SK-N-SH treated with all-trans-retinoic acid at 6 μM for 48 hours (cell line): ENCODE results near the gene GABBR2.

ENCODE experiments used
- ATAC-seq: fragments of 200-7000 bp; cut with Tn5 transposase; 3 replicates; pipeline ENCODE4 v1.9.1; 2020; ENCODE audit warnings: mild to moderate bottlenecking, moderate library complexity
- ARNTL ChIP-seq: fragments of 450-650 bp; formaldehyde crosslinking; IDR thresholded peaks from 2 replicates; pipeline ENCODE4 v1.5.0; 2020; ENCODE audit warnings: low read depth, mild to moderate bottlenecking, moderate library complexity, borderline replicate concordance
- BACH2 ChIP-seq: fragments of 250-450 bp; sonication (Bioruptor Pico); IDR thresholded peaks from 2 replicates; pipeline ENCODE4 v1.9.0; 2021; ENCODE audit warnings: mild to moderate bottlenecking, borderline replicate concordance
- CSDC2 ChIP-seq: fragments of 250-450 bp; sonication (Bioruptor Pico); IDR thresholded peaks from 2 replicates; pipeline ENCODE4 v1.5.0; 2020; ENCODE audit warnings: mild to moderate bottlenecking, moderate library complexity
- ESRRG ChIP-seq: fragments of 250-450 bp; sonication (Bioruptor Pico); IDR thresholded peaks from 2 replicates; pipeline ENCODE4 v1.6.1; 2021; ENCODE audit warnings: mild to moderate bottlenecking
- GLIS3 ChIP-seq: fragments of 250-450 bp; sonication (Bioruptor Pico); IDR thresholded peaks from 2 replicates; pipeline ENCODE4 v1.5.0; 2020; ENCODE audit warnings: mild to moderate bottlenecking, moderate library complexity
- ISL1 ChIP-seq: fragments of 250-450 bp; sonication (Bioruptor Pico); IDR thresholded peaks from 2 replicates; pipeline ENCODE4 v2.1.2; 2022; ENCODE audit warnings: mild to moderate bottlenecking, moderate library complexity
- OSR1 ChIP-seq: fragments of 250-450 bp; sonication (Bioruptor Pico); IDR thresholded peaks from 2 replicates; pipeline ENCODE4 v1.8.0; 2022; ENCODE audit warnings: moderate library complexity, mild to moderate bottlenecking, inconsistent platforms
- PPARA ChIP-seq: fragments of 250-450 bp; sonication (Bioruptor Pico); IDR thresholded peaks from 2 replicates; pipeline ENCODE4 v1.5.0; 2020; ENCODE audit warnings: mild to moderate bottlenecking, borderline replicate concordance
- RARB ChIP-seq: fragments of 250-450 bp; sonication (Bioruptor Pico); IDR thresholded peaks from 2 replicates; pipeline ENCODE4 v1.8.0; 2021; ENCODE audit warnings: mild to moderate bottlenecking, moderate library complexity
- SNAI2 ChIP-seq: fragments of 250-450 bp; sonication (Bioruptor Pico); IDR thresholded peaks from 2 replicates; pipeline ENCODE4 v1.5.0; 2020; ENCODE audit warnings: mild to moderate bottlenecking, moderate library complexity
- TCF4 ChIP-seq: fragments of 250-450 bp; sonication (Bioruptor Pico); IDR thresholded peaks from 2 replicates; pipeline ENCODE4 v1.8.0; 2021; ENCODE audit warnings: mild to moderate bottlenecking, moderate library complexity, borderline replicate concordance
- TOX ChIP-seq: fragments of 250-450 bp; sonication (Bioruptor Pico); IDR thresholded peaks from 2 replicates; pipeline ENCODE4 v1.8.0; 2021; ENCODE audit warnings: mild to moderate bottlenecking, moderate library complexity, borderline replicate concordance
- ZC3H10 ChIP-seq: fragments of 250-450 bp; sonication (Bioruptor Pico); IDR thresholded peaks from 2 replicates; pipeline ENCODE4 v1.5.1; 2021; ENCODE audit warnings: mild to moderate bottlenecking, moderate library complexity
- ZFP3 ChIP-seq: fragments of 250-450 bp; sonication (Bioruptor Pico); IDR thresholded peaks from 2 replicates; pipeline ENCODE4 v1.5.0; 2020; ENCODE audit warnings: mild to moderate bottlenecking, moderate library complexity
- ZFP30 ChIP-seq: fragments of 450-650 bp; formaldehyde crosslinking; IDR thresholded peaks from 2 replicates; pipeline ENCODE4 v1.5.0; 2022; ENCODE audit warnings: mild to moderate bottlenecking, moderate library complexity
- ZNF565 ChIP-seq: fragments of 450-650 bp; formaldehyde crosslinking; conservative IDR thresholded peaks from 2 replicates; pipeline ENCODE4 v1.5.0; 2020; ENCODE audit warnings: low read depth, mild to moderate bottlenecking, moderate library complexity
- ZNF70 ChIP-seq: fragments of 450-650 bp; formaldehyde crosslinking; IDR thresholded peaks from 2 replicates; pipeline ENCODE4 v1.5.0; 2020; ENCODE audit warnings: mild to moderate bottlenecking, moderate library complexity
- ZNF8 ChIP-seq: fragments of 450-650 bp; formaldehyde crosslinking; IDR thresholded peaks from 2 replicates; pipeline ENCODE4 v1.5.0; 2020; ENCODE audit warnings: mild to moderate bottlenecking, moderate library complexity
- TF ChIP-seq, protein P1 (sequence below): fragments of 250-450 bp; sonication (Bioruptor Pico); IDR thresholded peaks from 2 replicates; pipeline ENCODE4 v1.8.0; 2020; ENCODE audit warnings: mild to moderate bottlenecking, moderate library complexity, borderline replicate concordance
- TF ChIP-seq, protein P2 (sequence below): fragments of 250-450 bp; sonication (Bioruptor Pico); IDR thresholded peaks from 2 replicates; pipeline ENCODE4 v1.5.1; 2020; ENCODE audit warnings: low read depth, mild to moderate bottlenecking, moderate library complexity
- TF ChIP-seq, protein P3 (sequence below): fragments of 250-450 bp; sonication (Bioruptor Pico); IDR thresholded peaks from 2 replicates; pipeline ENCODE4 v1.5.0; 2020; ENCODE audit warnings: mild to moderate bottlenecking, moderate library complexity
- TF ChIP-seq, protein P4 (sequence below): fragments of 250-450 bp; sonication (Bioruptor Pico); IDR thresholded peaks from 2 replicates; pipeline ENCODE4 v1.8.0; 2021; ENCODE audit warnings: low read depth, mild to moderate bottlenecking, moderate library complexity, borderline replicate concordance
- TF ChIP-seq, protein P5 (sequence below): fragments of 250-450 bp; sonication (Bioruptor Pico); IDR thresholded peaks from 2 replicates; pipeline ENCODE4 v1.5.1; 2021; ENCODE audit warnings: mild to moderate bottlenecking, moderate library complexity

Gene GABBR2

DNA sequence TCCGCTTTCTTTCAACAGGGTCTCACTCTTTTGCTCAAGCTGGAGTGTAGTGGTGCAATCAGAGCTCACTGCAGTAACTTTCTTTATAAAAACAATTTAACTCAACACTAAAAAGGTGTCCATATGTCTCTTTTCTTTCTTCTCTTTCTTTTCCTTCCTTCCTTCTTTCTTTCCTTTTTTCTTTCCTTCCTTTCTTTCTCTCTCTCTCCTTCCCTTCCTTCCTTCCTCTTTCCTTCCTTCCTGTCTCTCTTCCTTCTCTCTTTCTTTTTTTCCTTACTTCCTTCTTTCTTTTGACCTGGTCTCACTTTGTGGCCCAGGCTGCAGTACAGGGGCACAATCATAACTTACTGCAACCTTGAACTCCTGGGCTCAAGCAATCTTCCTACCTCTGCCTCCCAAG is 427.5 kb downstream of the GABBR2 start:
- TF ChIP-seq TCF4 (CRISPR knock-in tag) (no peak), ISL1 (CRISPR knock-in tag) (no peak), BACH2 (no peak)
- TF ChIP-seq, all 23 proteins: peak for 0
- ATAC-seq, result no peak

DNA sequence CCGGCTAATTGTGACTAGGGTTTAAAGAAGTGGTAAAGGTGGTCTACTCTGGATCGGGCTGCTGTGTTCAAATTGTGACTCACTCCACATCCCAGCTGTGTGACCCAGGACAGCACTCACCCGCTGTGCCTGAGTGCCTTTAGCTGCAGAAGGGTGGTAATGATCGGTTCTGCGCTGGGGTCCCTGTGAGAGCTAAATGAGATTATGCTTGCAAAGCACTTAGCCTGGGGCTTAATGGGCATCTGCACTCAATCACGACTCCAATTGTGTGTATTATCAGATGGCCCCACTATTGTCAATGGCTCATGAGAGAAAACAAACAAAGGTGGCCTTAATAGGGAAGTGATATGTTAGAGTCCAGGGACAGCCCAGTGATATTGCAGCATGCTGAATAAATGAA is 428.2 kb downstream of the GABBR2 start:
- peak; percentile 64; the same call in 1 of the 3 replicates for ATAC-seq
- TF ChIP-seq ZC3H10 (CRISPR knock-in tag) (no peak), BACH2 (no peak), ESRRG (peak; percentile 79; the same call in 1 of the 2 replicates), RARB (CRISPR knock-in tag) (no peak), TOX (no peak), ZNF565 (CRISPR knock-in tag) (0 out of 2 replicates have a peak, but pooled peaks have one; percentile 45), OSR1 (no peak), CSDC2 (CRISPR knock-in tag) (no peak), ZNF70 (CRISPR knock-in tag) (no peak), ZFP3 (no peak), ISL1 (CRISPR knock-in tag) (peak; percentile 96), ARNTL (CRISPR knock-in tag) (no peak), ZFP30 (no peak), ZNF8 (CRISPR knock-in tag) (peak; percentile 63), PPARA (CRISPR knock-in tag) (no peak), SNAI2 (CRISPR knock-in tag) (peak; percentile 86; the same call in 1 of the 2 replicates), GLIS3 (CRISPR knock-in tag) (peak; percentile 97; the same call in 1 of the 2 replicates), TCF4 (CRISPR knock-in tag) (peak; percentile 100)
- TF ChIP-seq, protein P1, sequence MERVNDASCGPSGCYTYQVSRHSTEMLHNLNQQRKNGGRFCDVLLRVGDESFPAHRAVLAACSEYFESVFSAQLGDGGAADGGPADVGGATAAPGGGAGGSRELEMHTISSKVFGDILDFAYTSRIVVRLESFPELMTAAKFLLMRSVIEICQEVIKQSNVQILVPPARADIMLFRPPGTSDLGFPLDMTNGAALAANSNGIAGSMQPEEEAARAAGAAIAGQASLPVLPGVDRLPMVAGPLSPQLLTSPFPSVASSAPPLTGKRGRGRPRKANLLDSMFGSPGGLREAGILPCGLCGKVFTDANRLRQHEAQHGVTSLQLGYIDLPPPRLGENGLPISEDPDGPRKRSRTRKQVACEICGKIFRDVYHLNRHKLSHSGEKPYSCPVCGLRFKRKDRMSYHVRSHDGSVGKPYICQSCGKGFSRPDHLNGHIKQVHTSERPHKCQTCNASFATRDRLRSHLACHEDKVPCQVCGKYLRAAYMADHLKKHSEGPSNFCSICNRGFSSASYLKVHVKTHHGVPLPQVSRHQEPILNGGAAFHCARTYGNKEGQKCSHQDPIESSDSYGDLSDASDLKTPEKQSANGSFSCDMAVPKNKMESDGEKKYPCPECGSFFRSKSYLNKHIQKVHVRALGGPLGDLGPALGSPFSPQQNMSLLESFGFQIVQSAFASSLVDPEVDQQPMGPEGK (CRISPR knock-in tag), result no peak
- TF ChIP-seq, protein P2, sequence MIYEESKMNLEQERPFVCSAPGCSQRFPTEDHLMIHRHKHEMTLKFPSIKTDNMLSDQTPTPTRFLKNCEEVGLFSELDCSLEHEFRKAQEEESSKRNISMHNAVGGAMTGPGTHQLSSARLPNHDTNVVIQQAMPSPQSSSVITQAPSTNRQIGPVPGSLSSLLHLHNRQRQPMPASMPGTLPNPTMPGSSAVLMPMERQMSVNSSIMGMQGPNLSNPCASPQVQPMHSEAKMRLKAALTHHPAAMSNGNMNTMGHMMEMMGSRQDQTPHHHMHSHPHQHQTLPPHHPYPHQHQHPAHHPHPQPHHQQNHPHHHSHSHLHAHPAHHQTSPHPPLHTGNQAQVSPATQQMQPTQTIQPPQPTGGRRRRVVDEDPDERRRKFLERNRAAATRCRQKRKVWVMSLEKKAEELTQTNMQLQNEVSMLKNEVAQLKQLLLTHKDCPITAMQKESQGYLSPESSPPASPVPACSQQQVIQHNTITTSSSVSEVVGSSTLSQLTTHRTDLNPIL (CRISPR knock-in tag), result no peak; the same call in 1 of the 2 replicates
- TF ChIP-seq, protein P3, sequence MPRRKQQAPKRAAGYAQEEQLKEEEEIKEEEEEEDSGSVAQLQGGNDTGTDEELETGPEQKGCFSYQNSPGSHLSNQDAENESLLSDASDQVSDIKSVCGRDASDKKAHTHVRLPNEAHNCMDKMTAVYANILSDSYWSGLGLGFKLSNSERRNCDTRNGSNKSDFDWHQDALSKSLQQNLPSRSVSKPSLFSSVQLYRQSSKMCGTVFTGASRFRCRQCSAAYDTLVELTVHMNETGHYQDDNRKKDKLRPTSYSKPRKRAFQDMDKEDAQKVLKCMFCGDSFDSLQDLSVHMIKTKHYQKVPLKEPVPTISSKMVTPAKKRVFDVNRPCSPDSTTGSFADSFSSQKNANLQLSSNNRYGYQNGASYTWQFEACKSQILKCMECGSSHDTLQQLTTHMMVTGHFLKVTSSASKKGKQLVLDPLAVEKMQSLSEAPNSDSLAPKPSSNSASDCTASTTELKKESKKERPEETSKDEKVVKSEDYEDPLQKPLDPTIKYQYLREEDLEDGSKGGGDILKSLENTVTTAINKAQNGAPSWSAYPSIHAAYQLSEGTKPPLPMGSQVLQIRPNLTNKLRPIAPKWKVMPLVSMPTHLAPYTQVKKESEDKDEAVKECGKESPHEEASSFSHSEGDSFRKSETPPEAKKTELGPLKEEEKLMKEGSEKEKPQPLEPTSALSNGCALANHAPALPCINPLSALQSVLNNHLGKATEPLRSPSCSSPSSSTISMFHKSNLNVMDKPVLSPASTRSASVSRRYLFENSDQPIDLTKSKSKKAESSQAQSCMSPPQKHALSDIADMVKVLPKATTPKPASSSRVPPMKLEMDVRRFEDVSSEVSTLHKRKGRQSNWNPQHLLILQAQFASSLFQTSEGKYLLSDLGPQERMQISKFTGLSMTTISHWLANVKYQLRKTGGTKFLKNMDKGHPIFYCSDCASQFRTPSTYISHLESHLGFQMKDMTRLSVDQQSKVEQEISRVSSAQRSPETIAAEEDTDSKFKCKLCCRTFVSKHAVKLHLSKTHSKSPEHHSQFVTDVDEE (CRISPR knock-in tag), result peak; percentile 99
- TF ChIP-seq, protein P4, sequence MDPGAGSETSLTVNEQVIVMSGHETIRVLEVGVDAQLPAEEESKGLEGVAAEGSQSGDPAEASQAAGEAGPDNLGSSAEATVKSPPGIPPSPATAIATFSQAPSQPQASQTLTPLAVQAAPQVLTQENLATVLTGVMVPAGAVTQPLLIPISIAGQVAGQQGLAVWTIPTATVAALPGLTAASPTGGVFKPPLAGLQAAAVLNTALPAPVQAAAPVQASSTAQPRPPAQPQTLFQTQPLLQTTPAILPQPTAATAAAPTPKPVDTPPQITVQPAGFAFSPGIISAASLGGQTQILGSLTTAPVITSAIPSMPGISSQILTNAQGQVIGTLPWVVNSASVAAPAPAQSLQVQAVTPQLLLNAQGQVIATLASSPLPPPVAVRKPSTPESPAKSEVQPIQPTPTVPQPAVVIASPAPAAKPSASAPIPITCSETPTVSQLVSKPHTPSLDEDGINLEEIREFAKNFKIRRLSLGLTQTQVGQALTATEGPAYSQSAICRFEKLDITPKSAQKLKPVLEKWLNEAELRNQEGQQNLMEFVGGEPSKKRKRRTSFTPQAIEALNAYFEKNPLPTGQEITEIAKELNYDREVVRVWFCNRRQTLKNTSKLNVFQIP (CRISPR knock-in tag), result no peak; the same call in 1 of the 2 replicates
- TF ChIP-seq, protein P5, sequence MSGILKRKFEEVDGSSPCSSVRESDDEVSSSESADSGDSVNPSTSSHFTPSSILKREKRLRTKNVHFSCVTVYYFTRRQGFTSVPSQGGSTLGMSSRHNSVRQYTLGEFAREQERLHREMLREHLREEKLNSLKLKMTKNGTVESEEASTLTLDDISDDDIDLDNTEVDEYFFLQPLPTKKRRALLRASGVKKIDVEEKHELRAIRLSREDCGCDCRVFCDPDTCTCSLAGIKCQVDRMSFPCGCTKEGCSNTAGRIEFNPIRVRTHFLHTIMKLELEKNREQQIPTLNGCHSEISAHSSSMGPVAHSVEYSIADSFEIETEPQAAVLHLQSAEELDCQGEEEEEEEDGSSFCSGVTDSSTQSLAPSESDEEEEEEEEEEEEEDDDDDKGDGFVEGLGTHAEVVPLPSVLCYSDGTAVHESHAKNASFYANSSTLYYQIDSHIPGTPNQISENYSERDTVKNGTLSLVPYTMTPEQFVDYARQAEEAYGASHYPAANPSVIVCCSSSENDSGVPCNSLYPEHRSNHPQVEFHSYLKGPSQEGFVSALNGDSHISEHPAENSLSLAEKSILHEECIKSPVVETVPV (CRISPR knock-in tag), result peak; percentile 80; the same call in 1 of the 2 replicates

DNA sequence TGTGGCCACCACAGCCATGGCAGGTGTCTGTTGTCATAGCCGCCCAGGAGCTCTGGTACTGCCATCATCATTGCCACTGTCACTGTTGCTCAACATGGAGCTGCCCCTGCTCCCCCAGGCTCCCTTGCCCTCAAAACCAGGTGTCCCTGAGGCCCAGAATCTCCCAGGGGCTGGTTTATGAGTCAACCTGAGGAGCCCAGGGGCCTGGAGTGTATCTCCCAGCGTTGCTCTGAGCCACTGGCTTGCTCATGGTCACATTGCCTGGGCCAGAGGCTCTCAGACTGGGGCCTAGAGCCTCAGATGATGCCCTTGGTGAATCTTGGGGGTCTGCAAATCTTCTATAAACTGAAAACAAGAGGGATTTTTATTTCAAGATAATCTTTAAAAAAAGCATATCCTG is 428.6 kb downstream of the GABBR2 start:
- no peak for TF ChIP-seq OSR1
- no peak for TF ChIP-seq ZFP30
- no peak for TF ChIP-seq ZNF70 (CRISPR knock-in tag)
- no peak; the same call in 2 of the 3 replicates for ATAC-seq
